Stomach (tissue), 9 donors: ENCODE results near the gene CYTH3. TPM values are rescaled to one million over a fixed set of nuclear protein-coding genes. Genes with fewer than 3 reads are reported as not detected.

Experiments used
- DNase-seq, 2 donors: peaks; one replicate each; pipeline versions ENCODE4 v3.0.0 to v3.0.0-alpha.2; 2013 to 2019
- H3K27ac ChIP-seq, 5 donors: fragments of 200-600 bp in 4 of 5; sonication (generic) in 4 of 5; one replicate each; pipeline ENCODE4 v1.5.1; 2013 to 2019; ENCODE audit warnings: mild to moderate bottlenecking in 1 of 5, moderate library complexity in 1 of 5
- H3K27me3 ChIP-seq, 3 donors: fragments of 200-600 bp; sonication (generic); one replicate each; pipeline ENCODE4 v1.5.1; 2017 to 2019; ENCODE audit warnings: mixed run types in 1 of 3
- H3K36me3 ChIP-seq, 4 donors: fragments of 200-600 bp; sonication (generic); 1 replicate in 3 of 4; 2 replicates in 1 of 4; pipeline ENCODE4 v1.5.1; 2016 to 2019
- H3K4me1 ChIP-seq, 4 donors: fragments of 200-600 bp; sonication (generic); one replicate each; pipeline ENCODE4 v1.5.1; 2016 to 2019
- H3K4me3 ChIP-seq, 4 donors: fragments of 200-600 bp; sonication (generic) in 3 of 4; one replicate each; pipeline ENCODE4 v1.5.1; 2016 to 2019; ENCODE audit warnings: mild to moderate bottlenecking in 1 of 4
- H3K9me3 ChIP-seq, 4 donors: fragments of 200-600 bp; sonication (generic); one replicate each; pipeline ENCODE4 v1.5.1; 2016 to 2019
- CTCF ChIP-seq, 7 experiments: fragments of 450-650 bp in 4 of 7; fragments of 200-600 bp in 3 of 7; sonication (generic) in 3 of 7; IDR thresholded peaks; one replicate each; pipeline ENCODE4 v1.5.1; 2016 to 2019; ENCODE audit warnings: antibody characterized with exemption in 7 of 7, control low read depth in 2 of 7, mild to moderate bottlenecking in 1 of 7
- EP300 ChIP-seq: sonication (generic); formaldehyde crosslinking; IDR thresholded peaks from one replicate; pipeline ENCODE4 v1.6.1; 2017; ENCODE audit warnings: antibody characterized with exemption
- POLR2A ChIP-seq, 4 donors: fragments of 450-650 bp; IDR thresholded peaks; one replicate each; pipeline ENCODE4 v1.6.1; 2016; ENCODE audit warnings: antibody characterized with exemption in 4 of 4, control low read depth in 2 of 4, mild to moderate bottlenecking in 1 of 4, moderate library complexity in 1 of 4
- POLR2AphosphoS5 ChIP-seq, 3 donors: sonication (generic); formaldehyde crosslinking; IDR thresholded peaks; one replicate each; pipeline ENCODE4 v1.6.1; 2016; ENCODE audit warnings: antibody characterized with exemption in 3 of 3
- WGBS, 5 donors: extraction: QIAGEN DNeasy Blood & Tissue Kit in 3 of 5; methylation state at CpG; one replicate each; pipeline versions ENCODE4 v1.1.5 to v1.1.7; 2013 to 2018; 5-methylcytosine and 5-hydroxymethylcytosine counted together
- intact Hi-C: fragments of 100-400 bp; cut with DNase I; formaldehyde crosslinking; loops from one replicate; pipeline ENCODE4 v1.15.1; 2023; ENCODE audit warnings: low total_unique reads
- polyA plus RNA-seq, 3 donors: library from polyadenylated mRNA; stranded (reverse); fragments of 200-250 nt; gene quantifications; one replicate each; pipeline ENCODE4 v1.2.3, GENCODE V29; 2013
- total RNA-seq, 5 donors: library from RNA; depleted of rRNA; stranded (reverse); fragments of >200 nt; gene quantifications; one replicate each; pipeline versions ENCODE4 v1.1.0 to v1.2.3, GENCODE V29; 2014 to 2016
- donor health status: healthy with polysubstance abuse.
- donor health status: Bipolar disorder and iron deficiency.
- donor health status: healthy.

Gene CYTH3
- total and polyA plus RNA-seq, 8 donors = 5.1 to 33.8 (median 16.1) TPM

- Histone ChIP-seq H3K9me3 (no peaks in the 10 kb centered on the region), H3K27me3 (no peaks in the 10 kb centered on the region), H3K27ac (no peak overlapping the region), H3K36me3 (peaks cover 7 to 70% (median 59%) of the 10 kb centered on the region in 4 donors), H3K4me1 (peaks cover 0 to 24% (median 9%) of the 10 kb centered on the region in 4 donors), H3K4me3 (no peak overlapping the region)
- 71 to 87% (median 82%) methylated on average over 14 of the region's 14 CpGs for WGBS, 5 donors
- DNase-seq = no peak
- TF ChIP-seq POLR2AphosphoS5 (IDR thresholded peaks at IDR 0.05) (no peak), EP300 (no peak)
- intact Hi-C loops = no loop called here
Measured at GRCh38 chr7:6172910-6173295, 99.5 kb downstream of the CYTH3 start.

DNA sequence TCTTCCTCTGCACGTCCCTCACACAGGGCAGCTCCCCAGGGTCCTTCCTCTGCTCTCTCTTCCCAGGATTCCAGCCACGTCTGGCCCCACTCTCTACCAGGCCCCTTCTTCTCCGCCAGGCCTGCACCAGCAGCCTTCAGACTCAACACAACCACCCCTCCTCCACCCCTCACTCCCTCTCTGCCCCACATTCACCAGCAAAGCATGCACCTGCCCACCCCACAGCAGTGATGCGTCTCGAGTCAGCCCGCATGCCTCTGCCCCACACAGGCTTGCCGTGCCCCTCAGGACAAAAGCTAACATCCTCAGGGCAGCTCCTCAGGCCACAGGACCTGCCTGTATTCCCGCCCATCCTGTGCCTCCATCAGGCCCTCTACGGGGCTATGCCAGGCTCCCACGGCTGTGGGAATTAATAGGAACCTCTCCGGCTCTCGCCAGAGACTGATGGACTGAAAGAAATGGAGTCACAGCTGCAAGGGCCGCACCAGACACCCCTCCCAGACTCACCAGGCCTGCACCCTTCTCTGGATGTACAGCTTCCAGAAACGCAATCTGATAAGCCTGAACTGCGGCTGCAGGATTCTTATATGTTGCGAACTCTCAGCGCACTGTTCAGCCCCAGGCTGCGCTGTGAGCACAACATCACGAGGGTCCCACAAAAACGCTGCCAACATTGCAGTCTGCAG is 100.1 kb downstream of the CYTH3 start:
- H3K27me3 ChIP-seq = no peaks in the 10 kb centered on the region
- no peak for TF ChIP-seq POLR2A (IDR thresholded peaks at IDR 0.05)
- TF ChIP-seq CTCF (IDR thresholded peaks at IDR 0.05) = no peak
- no peak for TF ChIP-seq EP300
- no peak for TF ChIP-seq POLR2AphosphoS5 (IDR thresholded peaks at IDR 0.05)
- DNase-seq = no peak
- peaks cover 0 to 25% (median 8%) of the 10 kb centered on the region in 4 donors for H3K4me1 ChIP-seq
- WGBS, 5 donors = 84 to 93% (median 91%) methylated on average over 20 of the region's 20 CpGs
- H3K4me3 ChIP-seq = no peak overlapping the region
- peaks cover 7 to 72% (median 57%) of the 10 kb centered on the region in 4 donors for H3K36me3 ChIP-seq
- intact Hi-C loops = no loop called here
- no peak overlapping the region for H3K27ac ChIP-seq
- no peaks in the 10 kb centered on the region for H3K9me3 ChIP-seq

- Histone ChIP-seq H3K36me3 (peaks cover 7 to 68% (median 54%) of the 10 kb centered on the region in 4 donors), H3K4me1 (peaks cover 0 to 24% (median 8%) of the 10 kb centered on the region in 4 donors), H3K4me3 (no peak overlapping the region), H3K27ac (no peak overlapping the region), H3K9me3 (no peaks in the 10 kb centered on the region), H3K27me3 (no peaks in the 10 kb centered on the region)
- DNase-seq = no peak
- 84 to 88% (median 84%) methylated on average over 19 to 22 of the region's 22 CpGs for WGBS, 5 donors
- no peak for TF ChIP-seq POLR2A (IDR thresholded peaks at IDR 0.05)
- TF ChIP-seq EP300 = no peak
- no peak for TF ChIP-seq CTCF (IDR thresholded peaks at IDR 0.05)
- TF ChIP-seq POLR2AphosphoS5 (IDR thresholded peaks at IDR 0.05) = no peak
- intact Hi-C loops = no loop called here
Measured at GRCh38 chr7:6171532-6172223, 100.7 kb downstream of the CYTH3 start.

GRCh38 chr7:6170571-6171531 is 101.6 kb downstream of the CYTH3 start:
- intact Hi-C loops = no loop called here
- Histone ChIP-seq H3K27ac (no peak overlapping the region), H3K36me3 (peaks cover 7 to 76% (median 56%) of the 10 kb centered on the region in 4 donors), H3K27me3 (no peaks in the 10 kb centered on the region), H3K4me1 (peaks cover 0 to 16% (median 4%) of the 10 kb centered on the region in 4 donors), H3K9me3 (no peaks in the 10 kb centered on the region), H3K4me3 (no peak overlapping the region)
- no peak for TF ChIP-seq POLR2A (IDR thresholded peaks at IDR 0.05)
- no peak for TF ChIP-seq EP300
- no peak for TF ChIP-seq POLR2AphosphoS5 (IDR thresholded peaks at IDR 0.05)
- no peak for TF ChIP-seq CTCF (IDR thresholded peaks at IDR 0.05)
- 89 to 95% (median 93%) methylated on average over 49 to 59 of the region's 59 CpGs for WGBS, 5 donors
- DNase-seq = no peak
